HG03354 (cell line): ENCODE measurements around the gene PRPSAP2.
"Not testable (repeated sequence)": the region's sequence is repeated elsewhere in the genome, so short reads cannot be mapped to it uniquely, and the experiment has no call there.

Experiments
- ATAC-seq: cut with Tn5 transposase; IDR thresholded peaks from one replicate; pipeline ENCODE4 v1.9.1; 2021; ENCODE audit warnings: mild to moderate bottlenecking; ENCODE audit not compliant: unreplicated experiment, poor library complexity, severe bottlenecking

PRPSAP2 gene

GRCh38 chr17:18933102-18934058, 75.4 kb downstream of the PRPSAP2 start:
- ATAC-seq = no peak

- no peak for ATAC-seq
These were observed 80.2 kb downstream of the PRPSAP2 start for GRCh38 chr17:18937981-18938691.

- no peak for ATAC-seq
These were observed 80.7 kb downstream of the PRPSAP2 start for GRCh38 chr17:18938692-18939023.

- no peak for ATAC-seq
These were observed 86.7 kb downstream of the PRPSAP2 start for GRCh38 chr17:18944646-18945045.

- ATAC-seq = no peak
These were observed 88.6 kb downstream of the PRPSAP2 start for GRCh38 chr17:18946536-18946935.

GRCh38 chr17:18947866-18948265, 89.9 kb downstream of the PRPSAP2 start:
- no peak for ATAC-seq

GRCh38 chr17:18948476-18949006, 90.6 kb downstream of the PRPSAP2 start:
- no peak for ATAC-seq

GRCh38 chr17:18949566-18949965, 91.6 kb downstream of the PRPSAP2 start:
- no peak for ATAC-seq

GRCh38 chr17:18950346-18950745, 92.4 kb downstream of the PRPSAP2 start:
- no peak for ATAC-seq

- no peak for ATAC-seq
These were observed 93.3 kb downstream of the PRPSAP2 start for GRCh38 chr17:18950944-18951905.

- ATAC-seq = no peak
These were observed 94.3 kb downstream of the PRPSAP2 start, which contains the start of gene SLC5A10 for GRCh38 chr17:18951941-18952842. Gene SLC5A10, plus strand, starts transcription at chr17:18952165. Its CDS starts 41 bp downstream, at chr17:18952206.

GRCh38 chr17:18953231-18953728, 95.3 kb downstream of the PRPSAP2 start:
- no peak for ATAC-seq

GRCh38 chr17:18954321-18954720, 96.4 kb downstream of the PRPSAP2 start:
- no peak for ATAC-seq

GRCh38 chr17:18955009-18955408, 97.1 kb downstream of the PRPSAP2 start:
- no peak for ATAC-seq

- ATAC-seq = not testable (repeated sequence)
These were observed 98.1 kb downstream of the PRPSAP2 start for GRCh38 chr17:18956021-18956420.

- ATAC-seq = no peak
These were observed 98.7 kb downstream of the PRPSAP2 start for GRCh38 chr17:18956581-18956980.

- ATAC-seq = no peak
These were observed 99.9 kb downstream of the PRPSAP2 start for GRCh38 chr17:18957831-18958230.

- no peak for ATAC-seq
These were observed 100.7 kb downstream of the PRPSAP2 start for GRCh38 chr17:18958611-18959010.
